ENCODE data around the gene INHBC. TPM values are rescaled to one million over a fixed set of nuclear protein-coding genes. Genes with fewer than 3 reads are reported as not detected.
A peak's percentile ranks its signal among the peaks of the same experiment; 100 is the strongest.

INHBC gene
- total RNA-seq, 2 donors from 2014 or later = not detected

GRCh38 chr12:57476993-57477709 is 42.6 kb downstream of the INHBC start:
- peaks cover 16 to 24% of the 10 kb centered on the region in 2 donors for H3K27me3 ChIP-seq
- H3K36me3 ChIP-seq = no peaks in the 10 kb centered on the region
- H3K9me3 ChIP-seq = no peaks in the 10 kb centered on the region
- no peak for DNase-seq (ENCODE audit: low spot score)
- H3K4me1 ChIP-seq = peaks cover 0 to 18% of the 10 kb centered on the region in 2 donors
- H3K27ac ChIP-seq = peak overlapping the region; percentile 39 to 48
- TF ChIP-seq, protein P1, sequence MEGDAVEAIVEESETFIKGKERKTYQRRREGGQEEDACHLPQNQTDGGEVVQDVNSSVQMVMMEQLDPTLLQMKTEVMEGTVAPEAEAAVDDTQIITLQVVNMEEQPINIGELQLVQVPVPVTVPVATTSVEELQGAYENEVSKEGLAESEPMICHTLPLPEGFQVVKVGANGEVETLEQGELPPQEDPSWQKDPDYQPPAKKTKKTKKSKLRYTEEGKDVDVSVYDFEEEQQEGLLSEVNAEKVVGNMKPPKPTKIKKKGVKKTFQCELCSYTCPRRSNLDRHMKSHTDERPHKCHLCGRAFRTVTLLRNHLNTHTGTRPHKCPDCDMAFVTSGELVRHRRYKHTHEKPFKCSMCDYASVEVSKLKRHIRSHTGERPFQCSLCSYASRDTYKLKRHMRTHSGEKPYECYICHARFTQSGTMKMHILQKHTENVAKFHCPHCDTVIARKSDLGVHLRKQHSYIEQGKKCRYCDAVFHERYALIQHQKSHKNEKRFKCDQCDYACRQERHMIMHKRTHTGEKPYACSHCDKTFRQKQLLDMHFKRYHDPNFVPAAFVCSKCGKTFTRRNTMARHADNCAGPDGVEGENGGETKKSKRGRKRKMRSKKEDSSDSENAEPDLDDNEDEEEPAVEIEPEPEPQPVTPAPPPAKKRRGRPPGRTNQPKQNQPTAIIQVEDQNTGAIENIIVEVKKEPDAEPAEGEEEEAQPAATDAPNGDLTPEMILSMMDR (IDR thresholded peaks at IDR 0.05) = no peak
- H3K4me3 ChIP-seq = peak overlapping the region; percentile 24 to 44

- TF ChIP-seq, protein P1 (IDR thresholded peaks at IDR 0.05) = no peak
- no peak for DNase-seq (ENCODE audit: low spot score)
- Histone ChIP-seq H3K4me3 (peak overlapping the region; percentile 24 to 44), H3K27ac (peak overlapping the region; percentile 39 to 49), H3K36me3 (no peaks in the 10 kb centered on the region), H3K9me3 (no peaks in the 10 kb centered on the region), H3K4me1 (peaks cover 0 to 18% of the 10 kb centered on the region in 2 donors), H3K27me3 (peaks cover 16 to 24% of the 10 kb centered on the region in 2 donors)
These were observed 43.4 kb downstream of the INHBC start for GRCh38 chr12:57477710-57478681.

- H3K4me1 ChIP-seq = peaks cover 0 to 18% of the 10 kb centered on the region in 2 donors
- H3K27ac ChIP-seq = peak overlapping the region; percentile 3 to 7
- no peaks in the 10 kb centered on the region for H3K9me3 ChIP-seq
- no peak overlapping the region for H3K4me3 ChIP-seq
- TF ChIP-seq, protein P1 (IDR thresholded peaks at IDR 0.05) = no peak
- no peak for DNase-seq (ENCODE audit: low spot score)
- no peaks in the 10 kb centered on the region for H3K36me3 ChIP-seq
- H3K27me3 ChIP-seq = peaks cover 16 to 24% of the 10 kb centered on the region in 2 donors
These were observed 44.4 kb downstream of the INHBC start for GRCh38 chr12:57479043-57479375.

GRCh38 chr12:57479376-57480115 is 45.0 kb downstream of the INHBC start, which contains the start of gene ARHGAP9:
Gene ARHGAP9 (minus strand): TSS chr12:57479866. CDS start chr12:57479406, 460 bp downstream.
- H3K4me3 ChIP-seq = no peak within 1 kb of the TSS
- TF ChIP-seq, protein P1 (IDR thresholded peaks at IDR 0.05) = no peak
- H3K4me1 ChIP-seq = peaks cover 0 to 18% of the 10 kb centered on the region in 2 donors
- no peaks in the 10 kb centered on the region for H3K9me3 ChIP-seq
- peaks cover 16 to 20% of the 10 kb centered on the region in 2 donors for H3K27me3 ChIP-seq
- peak within 1 kb of the TSS; percentile 7 to 49 for H3K27ac ChIP-seq
- no peak for DNase-seq (ENCODE audit: low spot score)
- H3K36me3 ChIP-seq = no peaks in the 10 kb centered on the region

DNA sequence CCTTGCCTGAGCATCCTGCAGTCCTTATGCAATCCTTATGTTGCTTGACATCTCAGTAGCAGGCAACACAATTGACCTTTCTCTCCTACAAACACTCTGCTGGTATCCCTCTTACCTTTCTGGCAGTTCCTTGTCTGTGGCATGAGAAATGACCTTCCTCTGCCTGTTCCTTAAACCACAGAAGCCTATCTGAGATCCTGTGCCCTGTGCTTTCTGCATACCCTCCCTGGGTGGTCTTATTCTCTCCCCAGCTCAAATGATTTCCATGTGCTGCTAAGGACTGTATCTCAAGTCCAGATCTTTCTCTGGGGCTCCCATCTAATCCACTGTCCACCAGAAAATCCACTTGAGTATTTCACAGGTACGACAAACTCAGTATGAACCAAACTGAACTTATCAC is 47.1 kb downstream of the INHBC start:
- DNase-seq (ENCODE audit: low spot score) = no peak
- no peak overlapping the region for H3K4me3 ChIP-seq
- H3K9me3 ChIP-seq = no peaks in the 10 kb centered on the region
- H3K27me3 ChIP-seq = peaks cover 0 to 4% of the 10 kb centered on the region in 2 donors
- no peaks in the 10 kb centered on the region for H3K36me3 ChIP-seq
- H3K4me1 ChIP-seq = no peaks in the 10 kb centered on the region
- H3K27ac ChIP-seq = no peak overlapping the region
- TF ChIP-seq, protein P1 (IDR thresholded peaks at IDR 0.05) = no peak

Measured in right atrium auricular region (tissue), 2 donors.